A673 (cell line): ENCODE measurements around the gene TMEM163.

Experiments used
- CTCF ChIP-seq: fragments of 300-800, 200-600 bp; sonication (generic); conservative IDR thresholded peaks from 2 replicates; pipeline ENCODE4 v1.5.1; 2017; ENCODE audit warnings: low read depth, mild to moderate bottlenecking, antibody characterized with exemption, low read length, moderate library complexity, mixed read lengths
- EZH2 ChIP-seq: fragments of 200-600 bp; sonication (generic); IDR thresholded peaks from 2 replicates; pipeline ENCODE4 v1.6.1; 2017; ENCODE audit warnings: borderline replicate concordance, low read depth, mild to moderate bottlenecking, mixed read lengths, antibody characterized with exemption, low read length; ENCODE audit not compliant: poor library complexity, severe bottlenecking

DNA sequence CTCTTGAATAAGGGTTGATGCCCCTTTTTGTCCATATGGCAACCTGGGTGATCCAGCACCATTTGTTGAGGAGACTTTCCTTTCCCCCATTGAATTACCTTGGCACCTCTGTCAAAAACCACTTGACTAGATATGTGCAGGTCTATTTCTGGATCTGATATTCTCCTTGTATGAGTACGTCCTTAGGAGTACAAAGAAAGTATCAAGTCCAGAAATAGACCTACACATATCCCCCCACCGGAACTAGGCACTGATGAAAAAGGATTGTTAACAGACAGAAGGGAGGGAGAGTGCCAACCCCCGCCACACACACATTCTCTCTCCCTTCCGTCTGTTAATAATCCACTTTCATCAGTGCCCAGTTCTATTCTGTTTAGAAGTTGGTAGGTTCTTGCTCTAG is 225.0 kb downstream of the TMEM163 start:
- TF ChIP-seq CTCF = no peak
- TF ChIP-seq EZH2 = no peak
